ENCODE data around the gene GRM5. TPM values are rescaled to one million over a fixed set of nuclear protein-coding genes. Genes with fewer than 3 reads are reported as not detected.

The GRM5 gene
- total and polyA plus RNA-seq, 4 donors: not detected

GRCh38 chr11:88521799-88522201, 544.0 kb downstream of the GRM5 start:
- no peak for TF ChIP-seq CTCF (IDR thresholded peaks at IDR 0.05; ENCODE audit: low read depth, low read length, missing input control)
- TF ChIP-seq REST (IDR thresholded peaks at IDR 0.05): no peak
- no peak for TF ChIP-seq HNF4A (conservative IDR thresholded peaks at IDR 0.05)
- no peak for TF ChIP-seq ATF3 (IDR thresholded peaks at IDR 0.05)
- WGBS: 40% methylated on average over 1 of the region's 1 CpG
- no peaks in the 10 kb centered on the region for H3K9me3 ChIP-seq (ENCODE audit: control insufficient read depth in 4 of 4, low read length in 3 of 4)
- no peak overlapping the region for H3K9ac ChIP-seq (ENCODE audit: low read depth in 1 of 2, low read length in 2 of 2)
- DNase-seq (ENCODE audit: low spot score): no peak
- H3K4me1 ChIP-seq (ENCODE audit: control insufficient read depth in 4 of 4, insufficient read depth in 4 of 4, low read length in 3 of 4): no peaks in the 10 kb centered on the region
- peaks cover 0 to 3% (median 0%) of the 10 kb centered on the region in 4 donors for H3K27me3 ChIP-seq (ENCODE audit: control insufficient read depth in 4 of 4, insufficient read depth in 4 of 4, low read length in 3 of 4)
- no peak overlapping the region for H3K4me3 ChIP-seq (ENCODE audit: low read depth in 1 of 3, low read length in 3 of 3)
- H3K36me3 ChIP-seq (ENCODE audit: control insufficient read depth in 4 of 4, insufficient read depth in 3 of 4, low read depth in 1 of 4, low read length in 3 of 4): no peaks in the 10 kb centered on the region
- no peak overlapping the region for H3K27ac ChIP-seq (ENCODE audit: low read depth in 1 of 2, low read length in 2 of 2)

GRCh38 chr11:88521399-88521798, 544.4 kb downstream of the GRM5 start:
- Histone ChIP-seq H3K4me3 (ENCODE audit: low read depth in 1 of 3, low read length in 3 of 3) (no peak overlapping the region), H3K36me3 (ENCODE audit: control insufficient read depth in 4 of 4, insufficient read depth in 3 of 4, low read depth in 1 of 4, low read length in 3 of 4) (no peaks in the 10 kb centered on the region), H3K27ac (ENCODE audit: low read depth in 1 of 2, low read length in 2 of 2) (no peak overlapping the region), H3K9ac (ENCODE audit: low read depth in 1 of 2, low read length in 2 of 2) (no peak overlapping the region), H3K9me3 (ENCODE audit: control insufficient read depth in 4 of 4, low read length in 3 of 4) (no peaks in the 10 kb centered on the region), H3K4me1 (ENCODE audit: control insufficient read depth in 4 of 4, insufficient read depth in 4 of 4, low read length in 3 of 4) (no peaks in the 10 kb centered on the region), H3K27me3 (ENCODE audit: control insufficient read depth in 4 of 4, insufficient read depth in 4 of 4, low read length in 3 of 4) (peaks cover 0 to 3% (median 0%) of the 10 kb centered on the region in 4 donors)
- TF ChIP-seq YY1 (IDR thresholded peaks at IDR 0.05) (no peak), HNF4G (IDR thresholded peaks at IDR 0.05) (no peak), ZBTB33 (IDR thresholded peaks at IDR 0.05) (no peak), REST (IDR thresholded peaks at IDR 0.05) (no peak), JUND (IDR thresholded peaks at IDR 0.05) (no peak), RXRA (IDR thresholded peaks at IDR 0.05) (no peak), SP1 (IDR thresholded peaks at IDR 0.05) (no peak), GABPA (IDR thresholded peaks at IDR 0.05 in 1 of 2, conservative IDR thresholded peaks at IDR 0.05 in 1 of 2) (no peak), EGR1 (IDR thresholded peaks at IDR 0.05; ENCODE audit: low read depth in 2 of 2) (no peak), HNF4A (conservative IDR thresholded peaks at IDR 0.05) (no peak), FOXA2 (IDR thresholded peaks at IDR 0.05) (no peak)
- no peak for DNase-seq (ENCODE audit: low spot score)
